Body of pancreas (tissue), 4 donors: ENCODE data around the gene CUEDC2. TPM values are rescaled to one million over a fixed set of nuclear protein-coding genes. Genes with fewer than 3 reads are reported as not detected.
A peak's percentile ranks its signal among the peaks of the same experiment; 100 is the strongest.
"Not testable (repeated sequence)": the region's sequence is repeated elsewhere in the genome, so short reads cannot be mapped to it uniquely, and the experiment has no call there.

ENCODE experiments used
- ATAC-seq: fragments of 150-250 bp; one replicate; pipeline ENCODE4 v1.9.1; 2016
- DNase-seq, 4 donors: peaks; one replicate each; pipeline ENCODE4 v3.0.0-alpha.2; 2019
- H3K27ac ChIP-seq, 4 donors: fragments of 200-600 bp; sonication (generic); 1 replicate in 3 of 4; 2 replicates in 1 of 4; pipeline versions ENCODE4 v1.5.1 to v1.6.1; 2016 to 2019; ENCODE audit warnings: mild to moderate bottlenecking in 1 of 4, mixed read lengths in 1 of 4, moderate library complexity in 1 of 4
- H3K27me3 ChIP-seq, 2 donors: fragments of 200-600 bp; sonication (generic); one replicate each; pipeline ENCODE4 v1.6.0; 2016; ENCODE audit warnings: mild to moderate bottlenecking in 1 of 2
- H3K36me3 ChIP-seq, 2 donors: fragments of 200-600 bp; sonication (generic); replicated peaks in 1 of 2; 2 replicates each; pipeline ENCODE4 v1.5.1; 2016; ENCODE audit warnings: low read depth in 2 of 2; ENCODE audit not compliant: insufficient read depth in 1 of 2
- H3K4me1 ChIP-seq: fragments of 200-600 bp; sonication (generic); one replicate; pipeline ENCODE4 v1.6.0; 2016
- H3K4me3 ChIP-seq, 2 donors: fragments of 200-600 bp; sonication (generic); 1 replicate in 1 of 2; 2 replicates in 1 of 2; pipeline ENCODE4 v1.5.1; 2016 to 2019
- H3K9me3 ChIP-seq, 3 donors: fragments of 200-600 bp; sonication (generic); 1 replicate in 2 of 3; 2 replicates in 1 of 3; pipeline ENCODE4 v1.5.1; 2016
- POLR2A ChIP-seq, 3 donors: fragments of 450-650 bp; IDR thresholded peaks; one replicate each; pipeline ENCODE4 v1.6.1; 2016; ENCODE audit warnings: antibody characterized with exemption in 3 of 3, mild to moderate bottlenecking in 2 of 3
- WGBS, 2 donors: methylation state at CpG; one replicate each; pipeline ENCODE4 v1.1.5; 2017; 5-methylcytosine and 5-hydroxymethylcytosine counted together
- intact Hi-C: fragments of 100-400 bp; cut with DNase I; formaldehyde crosslinking; loops from one replicate; pipeline ENCODE4 v1.15.1; 2023
- total RNA-seq, 2 donors: library from RNA; depleted of rRNA; stranded (reverse); fragments of >200 nt; gene quantifications; one replicate each; pipeline ENCODE4 v1.1.0, GENCODE V29; 2016
- TF ChIP-seq, protein P1 (sequence below), 7 experiments: fragments of 450-650 bp in 4 of 7; fragments of 200-600 bp in 3 of 7; sonication (generic) in 3 of 7; IDR thresholded peaks; one replicate each; pipeline ENCODE4 v1.5.1; 2016 to 2019; ENCODE audit warnings: antibody characterized with exemption in 7 of 7

CUEDC2 gene
- total RNA-seq, 2 donors from 2014 or later = 30.3 to 35.5 TPM

DNA sequence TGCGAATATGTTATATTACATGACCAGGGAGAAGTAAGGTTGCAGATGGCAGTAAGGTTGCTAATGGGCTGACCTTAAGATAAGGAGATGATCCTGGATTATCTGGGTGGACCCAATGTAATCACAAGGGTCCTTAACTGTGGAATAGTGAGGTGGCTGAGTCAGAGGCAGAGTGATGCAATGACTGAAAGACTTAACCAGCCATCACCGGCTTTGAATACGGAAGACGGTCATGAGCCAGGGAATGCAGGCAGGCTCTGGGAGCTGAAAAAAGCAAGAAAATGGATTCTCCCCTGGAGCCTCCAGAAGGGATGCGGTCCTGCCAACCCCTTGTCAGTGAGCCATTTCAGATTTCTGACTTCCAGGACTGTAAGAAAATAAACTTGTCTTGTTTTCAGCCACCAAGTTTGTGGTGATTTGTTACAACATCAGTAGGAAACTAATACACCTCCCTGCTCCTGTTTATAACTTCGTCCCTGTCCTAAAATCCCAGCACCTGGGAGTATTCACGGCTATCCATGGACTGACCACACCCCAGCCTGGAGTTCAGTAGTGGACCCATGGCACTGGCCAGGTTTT is 23.6 kb upstream of the CUEDC2 start:
- H3K36me3 ChIP-seq = no peaks in the 10 kb centered on the region
- H3K4me3 ChIP-seq = no peak overlapping the region
- DNase-seq (peak in 1 of 4 donors; percentile 46), ATAC-seq (no peak)
- TF ChIP-seq POLR2A (IDR thresholded peaks at IDR 0.05) = no peak
- TF ChIP-seq, protein P1, sequence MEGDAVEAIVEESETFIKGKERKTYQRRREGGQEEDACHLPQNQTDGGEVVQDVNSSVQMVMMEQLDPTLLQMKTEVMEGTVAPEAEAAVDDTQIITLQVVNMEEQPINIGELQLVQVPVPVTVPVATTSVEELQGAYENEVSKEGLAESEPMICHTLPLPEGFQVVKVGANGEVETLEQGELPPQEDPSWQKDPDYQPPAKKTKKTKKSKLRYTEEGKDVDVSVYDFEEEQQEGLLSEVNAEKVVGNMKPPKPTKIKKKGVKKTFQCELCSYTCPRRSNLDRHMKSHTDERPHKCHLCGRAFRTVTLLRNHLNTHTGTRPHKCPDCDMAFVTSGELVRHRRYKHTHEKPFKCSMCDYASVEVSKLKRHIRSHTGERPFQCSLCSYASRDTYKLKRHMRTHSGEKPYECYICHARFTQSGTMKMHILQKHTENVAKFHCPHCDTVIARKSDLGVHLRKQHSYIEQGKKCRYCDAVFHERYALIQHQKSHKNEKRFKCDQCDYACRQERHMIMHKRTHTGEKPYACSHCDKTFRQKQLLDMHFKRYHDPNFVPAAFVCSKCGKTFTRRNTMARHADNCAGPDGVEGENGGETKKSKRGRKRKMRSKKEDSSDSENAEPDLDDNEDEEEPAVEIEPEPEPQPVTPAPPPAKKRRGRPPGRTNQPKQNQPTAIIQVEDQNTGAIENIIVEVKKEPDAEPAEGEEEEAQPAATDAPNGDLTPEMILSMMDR (IDR thresholded peaks at IDR 0.05) = no peak
- no peaks in the 10 kb centered on the region for H3K9me3 ChIP-seq
- 73 to 78% methylated on average over 7 of the region's 7 CpGs for WGBS, 2 donors
- H3K27ac ChIP-seq = no peak overlapping the region
- H3K4me1 ChIP-seq = peaks cover 23% of the 10 kb centered on the region
- intact Hi-C loops = no loop called here
- no peaks in the 10 kb centered on the region for H3K27me3 ChIP-seq

DNA sequence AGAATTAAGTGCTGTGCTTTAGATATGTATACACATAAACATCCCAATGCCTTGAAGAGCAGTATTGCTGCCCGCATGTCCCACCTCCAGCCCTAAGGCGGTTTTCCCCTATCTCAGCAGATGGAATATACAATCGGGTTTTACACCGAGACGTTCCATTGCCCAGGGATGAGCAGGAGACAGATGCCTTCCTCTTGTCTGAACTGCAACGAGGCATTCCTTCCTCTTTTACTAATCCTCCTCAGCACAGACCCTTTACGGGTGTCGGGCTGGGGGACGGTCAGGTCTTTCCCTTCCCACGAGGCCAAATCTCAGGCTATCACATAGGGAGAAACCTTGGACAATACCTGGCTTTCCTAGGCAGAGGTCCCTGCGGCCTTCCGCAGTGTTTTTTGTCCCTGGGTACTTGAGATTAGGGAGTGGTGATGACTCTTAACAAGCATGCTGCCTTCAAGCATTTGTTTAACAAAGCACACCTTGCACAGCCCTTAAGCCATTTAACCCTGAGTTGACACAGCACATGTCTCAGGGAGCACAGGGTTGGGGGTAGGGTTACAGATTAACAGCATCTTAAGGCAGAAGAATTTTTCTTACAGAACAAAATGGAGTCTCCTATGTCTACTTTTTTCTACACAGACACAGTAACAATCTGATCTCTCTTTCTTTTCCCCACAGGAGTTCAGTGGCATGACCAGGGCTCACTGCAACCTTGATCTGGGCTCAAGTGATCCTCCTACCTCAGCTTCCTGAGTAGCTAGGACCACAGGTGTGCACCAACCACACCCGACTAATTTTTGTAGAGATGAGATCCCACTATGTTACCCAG is 22.5 kb upstream of the CUEDC2 start:
- intact Hi-C loops, H3K9me3 ChIP-seq, H3K27ac ChIP-seq, H3K4me3 ChIP-seq, DNase-seq, H3K36me3 ChIP-seq, H3K27me3 ChIP-seq, ATAC-seq: not testable (repeated sequence)
- H3K4me1 ChIP-seq = peaks cover 19% of the 10 kb centered on the region
- WGBS, 2 donors = 75 to 76% methylated on average over 13 of the region's 13 CpGs

DNA sequence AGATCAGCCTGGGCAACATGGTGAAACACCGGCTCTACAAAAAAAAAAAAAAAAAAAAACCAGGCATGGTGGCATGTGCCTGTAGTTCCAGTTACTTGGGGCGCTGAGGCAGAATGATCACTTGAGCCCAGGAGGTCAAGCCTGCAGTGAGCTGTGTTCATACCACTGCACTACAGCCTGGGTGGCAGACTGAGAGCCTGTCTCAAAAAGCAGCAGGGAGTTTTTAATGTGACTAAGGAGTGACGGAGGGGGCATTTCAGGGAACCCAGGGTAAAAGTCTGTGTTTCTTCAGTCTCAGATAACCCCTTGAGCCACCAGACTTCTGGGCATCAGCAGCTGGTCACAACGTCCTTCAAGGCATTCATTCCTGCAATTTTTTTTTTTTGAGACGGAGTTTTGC is 21.1 kb upstream of the CUEDC2 start:
- ATAC-seq (no peak), DNase-seq (no peak)
- Histone ChIP-seq H3K36me3 (no peaks in the 10 kb centered on the region), H3K27me3 (no peaks in the 10 kb centered on the region), H3K4me3 (no peak overlapping the region), H3K9me3 (peaks cover 0 to 4% (median 0%) of the 10 kb centered on the region in 3 donors), H3K27ac (peak overlapping the region in 1 of 4 donors; percentile 67), H3K4me1 (peaks cover 27% of the 10 kb centered on the region)
- intact Hi-C loops = no loop called here
- 79 to 91% methylated on average over 5 of the region's 5 CpGs for WGBS, 2 donors
- no peak for TF ChIP-seq POLR2A (IDR thresholded peaks at IDR 0.05)
- TF ChIP-seq, protein P1 (IDR thresholded peaks at IDR 0.05) = no peak

DNA sequence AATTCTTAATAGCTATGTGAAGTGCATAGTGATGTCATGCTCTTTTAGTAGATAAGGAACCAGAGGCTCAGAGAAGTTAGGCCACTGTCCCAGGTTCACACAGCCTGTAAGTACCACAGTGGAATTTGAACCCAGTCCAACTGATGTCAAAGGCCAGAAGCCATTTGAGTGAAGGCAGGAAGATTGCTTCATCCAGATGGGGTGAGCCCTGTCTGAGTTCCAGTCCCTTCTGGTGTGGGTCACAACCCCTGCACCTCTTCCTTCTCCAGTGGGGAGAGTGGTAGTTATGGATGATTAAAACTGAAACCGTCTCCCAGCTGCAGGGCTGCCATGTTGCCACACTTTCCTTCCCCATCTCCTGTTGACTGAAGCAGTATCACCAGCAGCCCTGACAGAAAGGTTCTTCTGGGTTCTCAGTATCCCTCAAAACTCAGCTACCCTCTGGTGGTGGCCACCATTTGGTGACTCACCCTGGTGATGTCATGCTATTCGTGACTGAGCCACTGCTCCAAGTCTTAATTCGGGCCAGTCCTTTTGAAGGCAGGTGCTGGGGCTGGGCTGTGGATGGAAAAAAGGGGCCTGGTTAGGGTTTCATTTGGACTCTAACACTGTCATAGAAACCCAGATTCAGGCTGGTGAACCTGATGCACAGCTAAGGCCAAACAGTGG is 20.4 kb upstream of the CUEDC2 start:
- Histone ChIP-seq H3K4me3 (no peak overlapping the region), H3K36me3 (no peaks in the 10 kb centered on the region), H3K27me3 (no peaks in the 10 kb centered on the region), H3K27ac (peak overlapping the region in 2 of 4 donors; percentile 15 to 67), H3K4me1 (peaks cover 27% of the 10 kb centered on the region), H3K9me3 (peaks cover 0 to 4% (median 0%) of the 10 kb centered on the region in 3 donors)
- TF ChIP-seq, protein P1 (IDR thresholded peaks at IDR 0.05) = peak in 1 of 7 experiments; percentile 2
- TF ChIP-seq POLR2A (IDR thresholded peaks at IDR 0.05) = no peak
- intact Hi-C loops = no loop called here
- no peak for ATAC-seq
- peak in 2 of 4 donors; percentile 43 to 70 for DNase-seq
- WGBS, 2 donors = 50 to 51% methylated on average over 3 of the region's 3 CpGs
